ENCODE data around the gene CFAP141.

Gene CFAP141

DNA sequence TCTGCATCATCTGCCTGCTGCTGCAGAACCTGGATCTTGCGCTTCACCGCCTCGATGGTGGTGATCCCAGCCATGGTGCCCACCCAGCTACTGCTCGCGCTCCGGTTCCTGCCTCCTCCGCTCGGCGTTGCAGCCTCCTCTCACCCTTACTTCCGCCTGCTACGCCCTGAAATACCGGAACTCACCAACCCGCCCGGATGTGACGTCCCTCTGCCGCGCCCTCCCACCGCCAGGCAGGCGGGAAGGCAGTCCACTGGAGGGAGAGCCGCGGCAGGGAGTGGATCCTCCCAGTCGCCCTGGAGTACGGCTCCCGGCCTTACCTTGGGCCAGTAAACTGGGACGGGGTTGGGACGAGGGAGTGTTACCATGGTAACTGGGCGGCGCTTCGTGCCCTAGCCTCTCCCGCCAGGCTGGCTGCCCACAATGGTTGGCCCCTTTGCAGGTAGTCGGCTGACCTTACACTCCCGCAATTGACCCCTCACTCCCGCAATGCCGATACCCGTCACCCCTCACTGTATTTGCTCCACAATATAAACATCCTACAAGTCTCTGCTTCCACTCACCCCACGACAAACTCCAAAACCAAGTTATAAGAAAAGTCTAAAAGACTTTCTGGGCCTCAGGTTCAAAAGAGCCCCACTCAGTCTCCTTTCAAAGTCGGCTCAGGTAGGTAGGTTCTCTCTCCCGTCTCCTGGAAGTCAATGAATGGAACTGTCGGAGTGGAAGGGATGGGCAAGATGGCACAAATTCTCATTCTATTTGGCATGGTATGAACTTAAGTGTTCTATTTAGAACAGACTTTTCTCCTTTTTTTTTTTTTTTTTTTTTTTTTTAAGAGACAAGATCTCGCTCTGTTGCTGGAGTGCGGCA, 22.9 kb downstream of the CFAP141 start:
- Histone ChIP-seq H3K9me3 (ENCODE audit: insufficient read depth, low read depth, low read length) (no peaks in the 10 kb centered on the region), H2AFZ (ENCODE audit: low read length) (peak overlapping the region; percentile 84), H3K27me3 (ENCODE audit: insufficient read depth, low read length, poor library complexity, severe bottlenecking) (no peaks in the 10 kb centered on the region), H3K4me1 (ENCODE audit: insufficient read depth, low read length, poor library complexity, severe bottlenecking) (peaks cover 28% of the 10 kb centered on the region), H3K79me2 (ENCODE audit: insufficient read depth, low read length) (peaks cover 42% of the 10 kb centered on the region), H4K20me1 (ENCODE audit: insufficient read depth, low read length, poor library complexity, severe bottlenecking) (peaks cover 38% of the 10 kb centered on the region), H3K9ac (ENCODE audit: low read depth, low read length, poor library complexity, severe bottlenecking) (peak overlapping the region; percentile 96), H3F3A (ENCODE audit: low read depth) (peaks cover 4% of the 10 kb centered on the region), H3K9me2 (replicated peaks; ENCODE audit: low read depth, low read length) (no peaks in the 10 kb centered on the region), H3K4me2 (ENCODE audit: low read depth, low read length, poor library complexity, severe bottlenecking) (peak overlapping the region; percentile 88), H3K4me3 (ENCODE audit: low read length, poor library complexity, severe bottlenecking) (peak overlapping the region; percentile 97), H3K36me3 (ENCODE audit: insufficient read depth, low read length) (no peaks in the 10 kb centered on the region; the same call in 1 of the 2 replicates)
- TF ChIP-seq, protein P1, sequence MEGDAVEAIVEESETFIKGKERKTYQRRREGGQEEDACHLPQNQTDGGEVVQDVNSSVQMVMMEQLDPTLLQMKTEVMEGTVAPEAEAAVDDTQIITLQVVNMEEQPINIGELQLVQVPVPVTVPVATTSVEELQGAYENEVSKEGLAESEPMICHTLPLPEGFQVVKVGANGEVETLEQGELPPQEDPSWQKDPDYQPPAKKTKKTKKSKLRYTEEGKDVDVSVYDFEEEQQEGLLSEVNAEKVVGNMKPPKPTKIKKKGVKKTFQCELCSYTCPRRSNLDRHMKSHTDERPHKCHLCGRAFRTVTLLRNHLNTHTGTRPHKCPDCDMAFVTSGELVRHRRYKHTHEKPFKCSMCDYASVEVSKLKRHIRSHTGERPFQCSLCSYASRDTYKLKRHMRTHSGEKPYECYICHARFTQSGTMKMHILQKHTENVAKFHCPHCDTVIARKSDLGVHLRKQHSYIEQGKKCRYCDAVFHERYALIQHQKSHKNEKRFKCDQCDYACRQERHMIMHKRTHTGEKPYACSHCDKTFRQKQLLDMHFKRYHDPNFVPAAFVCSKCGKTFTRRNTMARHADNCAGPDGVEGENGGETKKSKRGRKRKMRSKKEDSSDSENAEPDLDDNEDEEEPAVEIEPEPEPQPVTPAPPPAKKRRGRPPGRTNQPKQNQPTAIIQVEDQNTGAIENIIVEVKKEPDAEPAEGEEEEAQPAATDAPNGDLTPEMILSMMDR (conservative IDR thresholded peaks at IDR 0.05; ENCODE audit: low read length), result no peak
- TF ChIP-seq EZH2phosphoT487 (IDR thresholded peaks at IDR 0.05; ENCODE audit: borderline replicate concordance), result no peak

DNA sequence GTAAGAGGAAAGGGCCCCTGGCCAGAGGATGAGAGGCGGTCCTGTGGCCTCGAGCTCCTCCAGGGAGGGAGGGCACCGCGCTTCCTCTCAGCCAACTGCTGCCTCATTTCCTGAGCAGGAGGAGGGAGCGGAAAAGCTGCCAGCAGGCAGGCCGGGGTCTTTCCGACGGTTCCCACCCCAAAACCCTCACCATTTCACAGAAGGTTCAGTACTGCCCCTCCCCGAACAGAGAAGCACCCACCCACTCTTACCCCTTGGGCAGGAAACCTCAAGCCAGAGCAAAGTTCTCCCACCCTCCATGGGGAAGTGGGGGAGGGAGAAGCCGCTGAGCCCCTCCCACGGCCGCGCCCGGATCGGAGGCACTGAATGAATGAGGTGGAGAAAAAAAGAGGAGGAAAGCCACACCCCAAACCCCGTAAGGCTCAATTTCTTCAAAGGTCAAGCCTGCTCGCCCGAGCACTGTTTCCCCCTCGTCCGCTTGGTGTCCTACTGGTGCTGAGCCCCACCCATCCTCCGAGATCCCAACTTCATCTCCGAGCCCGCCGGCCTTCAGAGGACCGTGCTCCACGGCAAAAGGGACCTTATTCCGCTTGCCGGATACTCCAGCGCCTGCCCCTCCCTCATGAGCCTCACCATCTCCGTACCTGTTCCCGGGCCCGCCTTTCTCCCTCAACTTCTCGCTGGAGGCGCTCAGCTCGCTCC, 23.6 kb downstream of the CFAP141 start:
- peaks cover 9% of the 10 kb centered on the region for H3F3A ChIP-seq (ENCODE audit: low read depth)
- H2AFZ ChIP-seq (ENCODE audit: low read length), result no peak overlapping the region
- H3K36me3 ChIP-seq (ENCODE audit: insufficient read depth, low read length), result no peaks in the 10 kb centered on the region; the same call in 1 of the 2 replicates
- H3K4me1 ChIP-seq (ENCODE audit: insufficient read depth, low read length, poor library complexity, severe bottlenecking), result peaks cover 36% of the 10 kb centered on the region
- H3K4me3 ChIP-seq (ENCODE audit: low read length, poor library complexity, severe bottlenecking), result peak overlapping the region; percentile 97
- H3K27me3 ChIP-seq (ENCODE audit: insufficient read depth, low read length, poor library complexity, severe bottlenecking), result no peaks in the 10 kb centered on the region
- peaks cover 46% of the 10 kb centered on the region for H4K20me1 ChIP-seq (ENCODE audit: insufficient read depth, low read length, poor library complexity, severe bottlenecking)
- H3K9me3 ChIP-seq (ENCODE audit: insufficient read depth, low read depth, low read length), result no peaks in the 10 kb centered on the region
- peaks cover 50% of the 10 kb centered on the region for H3K79me2 ChIP-seq (ENCODE audit: insufficient read depth, low read length)
- TF ChIP-seq, protein P1 (conservative IDR thresholded peaks at IDR 0.05; ENCODE audit: low read length), result no peak
- no peak for TF ChIP-seq EZH2phosphoT487 (IDR thresholded peaks at IDR 0.05; ENCODE audit: borderline replicate concordance)
- H3K4me2 ChIP-seq (ENCODE audit: low read depth, low read length, poor library complexity, severe bottlenecking), result peak overlapping the region; percentile 88
- peak overlapping the region; percentile 96 for H3K9ac ChIP-seq (ENCODE audit: low read depth, low read length, poor library complexity, severe bottlenecking)
- no peaks in the 10 kb centered on the region for H3K9me2 ChIP-seq (replicated peaks; ENCODE audit: low read depth, low read length)

DNA sequence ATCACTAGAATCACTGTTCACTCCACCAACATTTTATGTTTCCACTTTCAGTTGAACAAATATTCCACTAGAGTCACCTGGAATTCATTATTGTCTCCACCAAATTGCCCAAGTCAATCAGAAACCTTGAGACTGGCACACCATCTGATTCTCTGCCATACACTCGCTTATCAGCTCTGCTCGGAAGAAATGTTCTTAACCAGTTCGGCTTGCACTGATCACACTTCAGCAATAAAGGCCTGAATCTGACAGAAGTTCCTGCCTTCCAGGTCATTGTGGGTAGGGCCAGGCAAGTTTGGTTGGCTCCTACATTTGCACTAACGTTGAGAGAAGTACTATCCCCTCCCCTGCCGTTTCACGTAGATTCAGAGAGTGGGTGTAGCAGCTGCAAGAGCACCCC, 24.2 kb downstream of the CFAP141 start:
- H3K27me3 ChIP-seq (ENCODE audit: insufficient read depth, low read length, poor library complexity, severe bottlenecking), result no peaks in the 10 kb centered on the region
- no peak for TF ChIP-seq EZH2phosphoT487 (IDR thresholded peaks at IDR 0.05; ENCODE audit: borderline replicate concordance)
- TF ChIP-seq, protein P1 (conservative IDR thresholded peaks at IDR 0.05; ENCODE audit: low read length), result no peak
- H3F3A ChIP-seq (ENCODE audit: low read depth), result peaks cover 15% of the 10 kb centered on the region
- peak overlapping the region; percentile 97 for H3K4me3 ChIP-seq (ENCODE audit: low read length, poor library complexity, severe bottlenecking)
- no peaks in the 10 kb centered on the region; the same call in 1 of the 2 replicates for H3K36me3 ChIP-seq (ENCODE audit: insufficient read depth, low read length)
- no peaks in the 10 kb centered on the region for H3K9me2 ChIP-seq (replicated peaks; ENCODE audit: low read depth, low read length)
- H3K4me2 ChIP-seq (ENCODE audit: low read depth, low read length, poor library complexity, severe bottlenecking), result peak overlapping the region; percentile 88
- no peaks in the 10 kb centered on the region for H3K9me3 ChIP-seq (ENCODE audit: insufficient read depth, low read depth, low read length)
- H4K20me1 ChIP-seq (ENCODE audit: insufficient read depth, low read length, poor library complexity, severe bottlenecking), result peaks cover 51% of the 10 kb centered on the region
- peak overlapping the region; percentile 96 for H3K9ac ChIP-seq (ENCODE audit: low read depth, low read length, poor library complexity, severe bottlenecking)
- H3K4me1 ChIP-seq (ENCODE audit: insufficient read depth, low read length, poor library complexity, severe bottlenecking), result peaks cover 41% of the 10 kb centered on the region
- H2AFZ ChIP-seq (ENCODE audit: low read length), result no peak overlapping the region
- H3K79me2 ChIP-seq (ENCODE audit: insufficient read depth, low read length), result peaks cover 56% of the 10 kb centered on the region

All from Loucy (cell line).